ENCODE results near the gene MAP3K14.
"Not testable (repeated sequence)": the region's sequence is repeated elsewhere in the genome, so short reads cannot be mapped to it uniquely, and the experiment has no call there.

Gene MAP3K14

GRCh38 chr17:45315648-45316433 is 979 bp downstream of the MAP3K14 start:
- DNase-seq (ENCODE audit: low read depth in 3 of 3): no peak

GRCh38 chr17:45314741-45315647 is 1.8 kb downstream of the MAP3K14 start:
- DNase-seq (ENCODE audit: low read depth in 3 of 3): no peak

- DNase-seq (ENCODE audit: low read depth in 3 of 3): no peak
Observed at GRCh38 chr17:45313996-45314740, 2.7 kb downstream of the MAP3K14 start.

- no peak for DNase-seq (ENCODE audit: low read depth in 3 of 3)
Observed at GRCh38 chr17:45313421-45313771, 3.4 kb downstream of the MAP3K14 start.

GRCh38 chr17:45312477-45313420 is 4.1 kb downstream of the MAP3K14 start:
- DNase-seq (ENCODE audit: low read depth in 3 of 3): no peak

GRCh38 chr17:45311760-45312476 is 4.9 kb downstream of the MAP3K14 start:
- peak; percentile 46 to 77 (median 70) for DNase-seq (ENCODE audit: low read depth in 3 of 3)

- no peak for DNase-seq (ENCODE audit: low read depth in 3 of 3)
Observed at GRCh38 chr17:45311401-45311759, 5.4 kb downstream of the MAP3K14 start.

GRCh38 chr17:45310380-45311324 is 6.2 kb downstream of the MAP3K14 start:
- DNase-seq (ENCODE audit: low read depth in 3 of 3): no peak

GRCh38 chr17:45309400-45309799 is 7.4 kb downstream of the MAP3K14 start:
- no peak for DNase-seq (ENCODE audit: low read depth in 3 of 3)

- no peak for DNase-seq (ENCODE audit: low read depth in 3 of 3)
Observed at GRCh38 chr17:45308840-45309239, 8.0 kb downstream of the MAP3K14 start.

GRCh38 chr17:45308016-45308365 is 8.8 kb downstream of the MAP3K14 start:
- DNase-seq (ENCODE audit: low read depth in 3 of 3): no peak

GRCh38 chr17:45307290-45308015 is 9.4 kb downstream of the MAP3K14 start:
- peak in 2 of 3 experiments; percentile 21 to 34 for DNase-seq (ENCODE audit: low read depth in 3 of 3)

GRCh38 chr17:45306623-45307022 is 10.2 kb downstream of the MAP3K14 start:
- no peak for DNase-seq (ENCODE audit: low read depth in 3 of 3)

GRCh38 chr17:45306094-45306493 is 10.7 kb downstream of the MAP3K14 start:
- DNase-seq (ENCODE audit: low read depth in 3 of 3): no peak

- DNase-seq (ENCODE audit: low read depth in 3 of 3): no peak
Observed at GRCh38 chr17:45305530-45306087, 11.2 kb downstream of the MAP3K14 start.

- DNase-seq (ENCODE audit: low read depth in 3 of 3): no peak
Observed at GRCh38 chr17:45302649-45303173, 14.1 kb downstream of the MAP3K14 start.

- DNase-seq (ENCODE audit: low read depth in 3 of 3): not testable (repeated sequence)
Observed at GRCh38 chr17:45302220-45302619, 14.6 kb downstream of the MAP3K14 start.

- DNase-seq (ENCODE audit: low read depth in 3 of 3): no peak
Observed at GRCh38 chr17:45301674-45302073, 15.1 kb downstream of the MAP3K14 start.
